Spinal cord (tissue), 4 donors: ENCODE results near the gene SESN3. TPM values are rescaled to one million over a fixed set of nuclear protein-coding genes. Genes with fewer than 3 reads are reported as not detected.

ENCODE experiments used
- polyA plus RNA-seq, 2 donors: library from polyadenylated mRNA; unstranded; fragments of 120-200 nt; gene quantifications; one replicate each; pipeline ENCODE4 v1.2.1, GENCODE V29; 2013; ENCODE audit not compliant: insufficient read length in 2 of 2
- total RNA-seq, 2 donors: library from RNA; depleted of rRNA in 1 of 2; stranded (reverse); fragments of 120-200 nt in 1 of 2; fragments of >200 nt in 1 of 2; gene quantifications; one replicate each; pipeline versions ENCODE4 v1.2.3 to v1.2.4, GENCODE V29; 2013 to 2014

The SESN3 gene
- total and polyA plus RNA-seq, 4 donors, result 67.9 to 162 (median 111) TPM

Other genes starting within 250 kb of the SESN3 start
- not detected for gene KDM4E, start 205.9 kb downstream of the SESN3 start, total RNA-seq
- under 1 TPM in 1 of 2 donors, not detected in 1; 0.11 TPM for gene KDM4E, start 205.9 kb downstream of the SESN3 start, polyA plus RNA-seq
- under 1 TPM in 1 of 2 donors, not detected in 1; 0.11 TPM for gene KDM4F, start 181.8 kb downstream of the SESN3 start, total RNA-seq
- gene KDM4F, start 181.8 kb downstream of the SESN3 start, polyA plus RNA-seq, result not detected
- gene SRSF8, start 164.3 kb downstream of the SESN3 start, total RNA-seq, result 10 to 100 TPM; 26.6 to 27.3 TPM
- gene SRSF8, start 164.3 kb downstream of the SESN3 start, polyA plus RNA-seq, result 10 to 100 TPM; 65.0 to 79.6 TPM
- gene ENDOD1, start 141.4 kb downstream of the SESN3 start, total RNA-seq, result 100 to 1,000 TPM in 1 of 2 donors, 10 to 100 TPM in 1; 57.1 to 109 TPM
- gene ENDOD1, start 141.4 kb downstream of the SESN3 start, polyA plus RNA-seq, result 10 to 100 TPM; 41.2 to 44.4 TPM